HG03175 (cell line): Measurements from ENCODE around the gene FGF6.
"Not testable (repeated sequence)": the region's sequence is repeated elsewhere in the genome, so short reads cannot be mapped to it uniquely, and the experiment has no call there.

Source experiments
- ATAC-seq: cut with Tn5 transposase; IDR thresholded peaks from one replicate; pipeline ENCODE4 v1.9.1; 2021; ENCODE audit warnings: mild to moderate bottlenecking, moderate library complexity; ENCODE audit not compliant: unreplicated experiment

Gene FGF6

GRCh38 chr12:4445156-4446101, at the start of gene FGF6:
Gene FGF6, minus strand, starts transcription at chr12:4445815. Its CDS starts 245 bp downstream, at chr12:4445570.
- ATAC-seq: no peak

- ATAC-seq: no peak
Observed at GRCh38 chr12:4490973-4491372, 45.4 kb upstream of the FGF6 start.

GRCh38 chr12:4489556-4489955, 43.9 kb upstream of the FGF6 start:
- ATAC-seq: no peak

GRCh38 chr12:4486980-4487379, 41.4 kb upstream of the FGF6 start:
- ATAC-seq: no peak

GRCh38 chr12:4486049-4486699, 40.6 kb upstream of the FGF6 start:
- no peak for ATAC-seq

- no peak for ATAC-seq
Observed at GRCh38 chr12:4483885-4484823, 38.5 kb upstream of the FGF6 start.

- no peak for ATAC-seq
Observed at GRCh38 chr12:4482936-4483335, 37.3 kb upstream of the FGF6 start.

GRCh38 chr12:4478933-4479332, 33.3 kb upstream of the FGF6 start:
- no peak for ATAC-seq

- no peak for ATAC-seq
Observed at GRCh38 chr12:4477129-4477528, 31.5 kb upstream of the FGF6 start.

- ATAC-seq: no peak
Observed at GRCh38 chr12:4472046-4472445, 26.4 kb upstream of the FGF6 start.

- no peak for ATAC-seq
Observed at GRCh38 chr12:4471256-4471655, 25.6 kb upstream of the FGF6 start.

GRCh38 chr12:4468994-4469393, 23.4 kb upstream of the FGF6 start:
- no peak for ATAC-seq

- ATAC-seq: no peak
Observed at GRCh38 chr12:4460761-4461160, 15.1 kb upstream of the FGF6 start.

- not testable (repeated sequence) for ATAC-seq
Observed at GRCh38 chr12:4455849-4456248, 10.2 kb upstream of the FGF6 start.

- ATAC-seq: no peak
Observed at GRCh38 chr12:4454315-4454860, 8.8 kb upstream of the FGF6 start.

- ATAC-seq: no peak
Observed at GRCh38 chr12:4451694-4452093, 6.1 kb upstream of the FGF6 start.

GRCh38 chr12:4450551-4451112, 5.0 kb upstream of the FGF6 start:
- ATAC-seq: no peak

GRCh38 chr12:4449851-4450221, 4.2 kb upstream of the FGF6 start:
- ATAC-seq: no peak

GRCh38 chr12:4448943-4449850, 3.6 kb upstream of the FGF6 start:
- no peak for ATAC-seq
